ENCODE results near the gene BCL11A.

Gene BCL11A

DNA sequence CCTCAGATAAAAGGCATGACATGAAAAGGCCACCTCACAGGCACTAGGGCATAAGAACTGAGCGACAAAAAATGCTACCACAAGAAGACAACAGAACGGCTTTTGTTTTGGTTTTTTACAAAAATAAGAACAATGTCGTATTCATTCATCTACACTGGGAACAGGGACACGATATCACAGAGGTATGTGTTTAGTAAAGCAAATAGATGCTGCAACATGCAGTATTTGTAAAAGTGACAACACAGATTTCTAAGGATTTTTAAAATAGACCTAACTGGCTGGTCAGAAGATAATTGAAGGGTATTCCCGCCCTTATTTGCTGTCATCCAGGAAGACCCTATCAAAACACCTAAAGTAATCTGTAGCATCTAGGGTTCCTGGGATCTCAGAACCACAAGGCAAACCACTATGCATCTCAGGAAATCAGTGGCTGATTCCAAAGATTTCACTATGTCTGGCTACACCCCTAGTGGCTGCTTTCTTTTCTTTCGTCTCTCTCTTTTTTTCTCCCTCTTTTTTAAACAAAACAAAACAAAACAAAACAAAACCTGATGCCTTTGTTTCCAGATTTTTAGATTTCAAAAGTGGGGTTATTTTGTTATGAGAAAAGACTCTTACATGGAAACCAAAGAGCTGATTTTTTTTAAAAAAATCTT is 97.2 kb downstream of the BCL11A start:
- no peak for DNase-seq

GRCh38 chr2:60453872-60454271 is 99.6 kb downstream of the BCL11A start:
- no peak for DNase-seq

- no peak for DNase-seq
These were observed 100.2 kb downstream of the BCL11A start for GRCh38 chr2:60453301-60453700.

DNA sequence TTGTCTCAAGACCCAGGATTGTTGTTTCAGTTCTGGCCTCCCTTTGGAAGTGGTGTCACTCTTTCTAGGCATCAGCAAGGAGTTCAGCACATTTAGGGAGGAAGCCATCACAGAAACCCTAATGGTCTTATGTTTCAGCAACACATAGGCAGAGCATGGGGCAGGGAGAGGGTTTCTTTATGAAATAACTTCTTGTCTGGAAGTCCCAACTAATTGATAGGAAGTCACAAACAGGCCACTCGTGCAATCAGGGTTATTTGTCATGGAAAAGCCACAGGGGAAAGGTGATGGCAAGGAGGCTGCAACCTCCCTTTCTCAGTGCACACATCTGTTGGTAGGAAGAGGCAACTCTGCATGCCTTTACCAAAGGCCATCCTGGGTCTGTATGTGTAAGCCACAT is 103.0 kb downstream of the BCL11A start:
- DNase-seq: no peak

DNA sequence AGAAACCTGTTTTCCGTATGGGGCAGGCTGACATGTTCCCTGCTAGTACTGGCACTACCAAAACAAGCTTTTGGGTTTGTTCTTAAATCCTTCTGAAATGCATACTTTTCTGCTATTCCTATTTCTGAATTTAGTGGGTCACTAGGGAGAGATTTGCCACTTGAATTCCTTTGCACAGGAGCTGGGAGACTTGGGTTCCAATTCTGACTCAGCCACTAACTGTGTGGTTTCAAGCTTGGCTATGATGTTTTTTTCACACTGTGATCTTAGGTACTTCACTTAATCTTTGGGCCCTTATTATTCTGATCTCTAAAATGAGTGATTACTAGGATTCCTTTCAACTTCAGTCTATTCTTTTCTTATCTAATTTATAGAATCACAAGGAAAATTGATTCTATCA is 105.5 kb downstream of the BCL11A start:
- DNase-seq: no peak

DNA sequence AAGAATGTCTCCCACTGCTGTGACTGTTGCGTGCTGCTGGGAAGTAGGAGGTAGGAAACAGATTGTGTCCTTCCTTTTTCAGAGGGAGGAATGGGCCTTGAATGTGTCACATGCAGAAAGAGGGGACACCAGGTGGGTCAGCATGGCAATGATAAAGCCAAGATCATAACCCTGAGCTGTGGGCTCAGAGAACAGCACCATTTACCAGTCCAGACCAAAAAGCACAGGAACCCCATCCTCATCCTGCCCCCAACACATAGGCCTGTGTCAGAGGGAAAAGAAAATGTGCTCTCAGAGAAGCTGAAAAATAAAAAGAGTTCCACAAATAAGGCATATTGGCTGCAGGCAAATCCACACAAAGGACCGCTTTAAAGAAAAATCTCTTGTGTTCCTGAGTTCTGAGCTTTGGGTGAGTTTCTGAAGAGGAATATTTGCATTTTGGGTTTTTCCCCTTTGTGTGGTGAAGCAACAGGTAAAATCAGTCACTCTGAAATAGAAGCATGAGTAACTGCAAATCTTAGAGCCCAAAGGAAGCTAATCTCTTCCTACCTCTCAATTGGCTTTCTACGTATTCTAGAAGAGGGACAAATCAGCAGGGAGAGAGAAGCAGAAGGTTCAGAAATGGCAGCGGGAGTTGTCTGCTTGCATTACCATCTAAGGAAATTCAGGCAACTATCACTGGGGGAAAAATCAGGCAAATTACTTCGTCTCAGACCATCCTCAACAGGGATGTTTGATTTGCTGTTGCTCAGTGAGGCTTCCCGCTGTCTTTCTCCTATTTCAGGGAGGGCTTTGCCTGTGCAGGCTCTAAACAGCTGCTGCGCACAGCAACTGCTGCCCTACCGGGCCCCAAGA is 106.8 kb downstream of the BCL11A start:
- no peak for DNase-seq

GRCh38 chr2:60445684-60446179 is 107.7 kb downstream of the BCL11A start:
- no peak for DNase-seq

DNA sequence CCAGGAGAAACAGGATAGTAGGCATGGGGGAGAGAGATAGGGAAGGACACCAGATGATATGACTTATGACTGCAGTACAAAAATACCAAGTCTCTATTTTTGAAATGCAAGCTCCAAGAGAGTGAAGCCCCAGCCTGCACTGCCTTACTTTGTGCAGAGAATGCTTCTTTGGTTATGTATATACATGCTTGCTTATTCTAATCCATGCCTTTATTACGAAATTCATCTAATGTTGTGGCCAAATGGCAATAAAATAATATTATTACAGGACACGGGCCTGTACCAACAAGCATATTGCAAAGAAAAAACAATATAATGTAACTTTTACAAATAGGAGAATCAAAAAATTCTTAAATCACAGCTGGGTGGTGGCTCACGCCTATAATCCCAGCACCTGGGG is 110.8 kb downstream of the BCL11A start:
- DNase-seq: no peak

GRCh38 chr2:60441800-60442199 is 111.7 kb downstream of the BCL11A start:
- no peak for DNase-seq

DNA sequence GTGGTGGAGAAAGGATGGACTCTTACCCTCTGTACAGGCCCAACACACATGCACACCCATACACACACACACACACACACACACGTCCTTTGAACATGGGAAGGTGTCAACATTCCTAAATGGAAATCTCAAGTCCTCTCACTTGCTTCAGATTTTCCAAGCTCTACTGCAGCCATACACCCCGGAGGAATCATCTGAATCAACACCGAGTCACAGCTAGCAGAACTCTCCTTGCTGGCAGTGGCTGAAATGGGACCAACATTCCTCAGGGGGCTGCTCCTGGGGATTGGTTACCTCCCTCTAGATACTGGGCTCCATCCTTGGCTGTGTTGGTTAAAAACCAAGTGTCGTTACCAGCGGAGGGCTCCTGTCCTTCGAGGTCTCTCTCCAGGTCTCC is 112.7 kb downstream of the BCL11A start:
- no peak for DNase-seq

- DNase-seq: no peak
These were observed 113.2 kb downstream of the BCL11A start for GRCh38 chr2:60440079-60440766.

- DNase-seq: no peak
These were observed 114.1 kb downstream of the BCL11A start for GRCh38 chr2:60439219-60439974.

- DNase-seq: no peak
These were observed 114.8 kb downstream of the BCL11A start for GRCh38 chr2:60438653-60439052.

DNA sequence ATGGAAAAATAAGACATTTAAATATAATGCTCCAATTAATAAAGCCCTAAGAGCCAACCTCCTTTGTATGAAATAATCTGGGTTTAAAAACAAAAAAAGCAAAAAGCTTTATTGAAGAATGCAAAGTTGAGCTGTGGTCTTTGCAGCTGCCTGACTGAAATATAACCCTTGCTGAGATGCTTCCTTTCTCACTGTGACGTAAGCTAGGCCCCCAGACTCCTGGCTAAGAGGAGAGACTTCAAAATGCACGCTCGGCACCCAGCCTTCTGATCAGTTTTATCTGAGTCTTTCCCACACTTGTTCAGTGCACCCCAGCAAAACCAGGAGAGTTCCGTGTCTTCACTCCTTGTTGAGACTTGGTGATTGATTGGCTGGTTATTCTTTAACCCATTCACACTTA is 115.3 kb downstream of the BCL11A start:
- no peak for DNase-seq

DNA sequence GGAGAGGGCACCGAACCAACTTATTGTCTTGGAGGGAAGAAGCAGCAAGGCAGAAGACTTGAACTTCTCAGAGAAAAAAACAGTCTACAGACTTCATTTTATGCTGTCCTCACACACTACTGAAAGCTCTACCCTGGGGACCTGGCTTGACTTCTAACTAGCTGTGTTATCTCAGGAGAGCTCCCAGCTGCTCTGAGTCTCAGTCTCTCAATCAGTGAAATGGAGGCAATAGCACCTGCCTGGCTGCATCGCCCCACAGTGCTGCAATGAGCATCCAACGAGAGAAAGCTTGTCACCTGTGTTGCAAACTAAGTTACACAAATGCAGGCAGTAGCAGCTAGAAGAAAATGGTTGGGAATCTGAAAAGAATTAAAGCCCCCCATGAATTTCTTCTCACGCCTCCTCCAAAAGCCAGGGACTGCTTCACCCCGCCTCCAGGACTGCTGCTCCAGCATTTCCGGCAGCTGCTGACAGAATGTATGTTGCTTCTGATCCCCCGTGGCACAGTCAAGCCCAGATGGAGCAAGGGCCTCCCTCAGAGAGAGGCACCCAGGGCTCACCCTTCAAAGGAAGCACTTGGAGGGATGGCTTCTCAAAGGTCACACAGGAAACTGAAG is 116.3 kb downstream of the BCL11A start:
- no peak for DNase-seq

DNA sequence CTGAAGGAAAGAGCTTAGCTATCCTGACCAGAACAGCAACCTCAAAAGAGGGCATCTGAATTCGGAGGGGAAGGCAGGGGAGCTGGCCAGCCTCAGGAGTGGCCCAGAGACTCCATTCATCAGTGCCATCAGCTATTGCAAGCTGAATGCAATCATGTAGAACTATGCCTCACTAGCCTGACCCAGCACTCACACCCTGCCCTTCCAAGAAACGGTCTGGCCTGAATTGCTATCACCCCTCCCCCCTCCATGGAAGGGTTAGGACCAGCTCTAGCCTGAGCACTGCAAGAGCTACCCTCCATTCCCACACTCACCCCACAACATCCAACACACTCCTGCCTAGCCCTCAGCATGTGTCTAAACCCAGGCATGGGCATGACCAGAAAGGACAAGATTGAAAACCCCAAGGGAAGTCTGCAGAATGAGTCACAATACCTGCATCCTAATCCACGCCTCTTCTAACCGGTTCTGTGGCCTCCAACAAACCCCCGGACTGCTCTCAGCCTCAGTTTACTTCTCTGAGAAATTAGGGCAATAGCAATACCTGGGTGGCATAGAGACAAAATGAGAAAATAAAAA is 120.3 kb downstream of the BCL11A start:
- no peak for DNase-seq

DNA sequence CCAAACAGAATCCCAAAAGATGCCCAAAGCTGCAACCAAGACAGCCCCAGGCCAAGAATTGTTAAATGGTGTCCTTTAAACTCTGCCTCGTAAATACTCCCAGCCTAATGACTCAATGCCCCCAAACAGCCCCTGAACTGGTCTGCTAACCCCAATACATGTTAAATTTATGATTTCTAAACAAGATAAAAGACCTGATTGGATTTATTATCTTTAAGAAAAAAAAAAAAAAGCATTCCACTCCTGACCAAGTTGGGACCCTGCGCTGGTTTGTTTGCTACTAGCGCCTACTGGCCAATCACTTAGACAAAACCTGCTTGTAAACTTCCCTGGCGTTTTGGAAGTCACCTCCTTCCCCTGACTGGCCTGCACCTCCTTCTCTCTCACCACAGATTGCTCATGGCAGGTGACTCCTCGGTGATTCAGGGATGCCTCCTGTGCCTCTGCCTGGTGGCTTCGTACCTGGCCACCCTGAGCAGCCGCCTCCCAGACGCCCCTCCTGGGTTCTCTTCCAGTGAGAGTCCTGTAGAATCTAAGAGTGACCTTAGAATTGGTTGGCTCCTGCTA is 121.3 kb downstream of the BCL11A start:
- no peak for DNase-seq

- DNase-seq: no peak
These were observed 123.8 kb downstream of the BCL11A start for GRCh38 chr2:60429681-60430080.

DNA sequence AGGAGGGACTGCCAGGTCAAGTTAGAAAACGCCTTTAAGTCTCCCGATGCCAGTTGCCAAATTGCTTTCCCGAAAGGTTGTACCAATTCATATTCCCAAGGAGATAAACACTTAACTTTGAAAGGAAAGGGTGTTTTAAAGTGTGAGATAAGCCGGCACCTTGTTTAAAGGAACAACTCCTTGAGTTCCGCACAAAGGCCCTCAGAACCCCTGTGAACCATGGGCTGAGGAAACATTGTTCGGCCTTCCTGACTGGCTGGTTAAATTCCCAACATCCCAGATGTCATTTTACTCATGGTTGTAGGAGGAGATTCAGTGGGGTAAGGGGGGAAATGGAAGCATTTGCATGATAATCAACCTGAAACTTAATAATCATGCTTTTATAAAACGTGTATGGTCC is 126.6 kb downstream of the BCL11A start:
- no peak for DNase-seq

DNA sequence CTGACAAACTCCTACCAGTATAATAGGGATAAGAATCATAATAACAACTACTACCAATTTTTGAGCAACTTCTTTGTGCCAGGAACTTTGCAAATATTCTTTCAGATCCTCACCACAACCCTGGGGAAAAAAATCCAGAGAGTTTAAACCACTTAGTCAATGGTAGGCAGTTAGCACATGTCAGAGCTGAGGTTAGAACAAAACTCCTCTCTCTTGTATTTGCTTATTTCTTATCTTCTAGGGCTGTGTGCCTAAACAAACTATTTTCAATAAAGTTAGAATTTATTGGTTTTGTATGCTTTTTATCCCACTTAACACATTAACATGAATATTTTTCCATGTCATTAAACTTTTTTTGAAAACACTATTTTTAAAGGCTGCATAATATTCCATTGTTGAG is 127.1 kb downstream of the BCL11A start:
- DNase-seq: no peak

DNA sequence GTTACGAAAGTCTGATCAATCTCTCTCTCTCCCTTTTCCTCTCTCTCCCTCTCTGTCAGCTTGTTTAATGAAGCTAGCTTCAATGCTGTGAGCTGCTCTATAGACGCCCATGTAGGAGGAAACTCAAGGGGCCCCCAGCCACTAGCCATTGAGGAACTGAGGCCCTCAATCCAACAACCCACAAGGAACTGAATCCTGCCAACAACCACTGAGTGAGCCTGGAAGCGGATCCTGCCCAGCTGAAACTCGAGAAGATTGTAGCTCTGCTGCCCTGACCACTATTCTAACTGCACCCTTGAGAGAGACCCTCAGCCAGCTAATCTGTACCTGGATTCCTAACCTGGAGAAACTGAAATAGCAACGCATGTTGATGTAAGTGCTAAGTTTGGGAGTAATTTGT is 129.2 kb downstream of the BCL11A start:
- DNase-seq: no peak

- no peak for DNase-seq
These were observed 129.9 kb downstream of the BCL11A start for GRCh38 chr2:60423505-60423904.

Measured in activated naive CD4-positive, alpha-beta T cell (primary cell).